ENCODE measurements around the gene TMEM171.

Gene TMEM171

GRCh38 chr5:73153513-73153912 is 33.1 kb downstream of the TMEM171 start:
- no peak for DNase-seq

GRCh38 chr5:73154208-73155006 is 34.0 kb downstream of the TMEM171 start:
- DNase-seq: no peak

GRCh38 chr5:73155271-73156222 is 35.2 kb downstream of the TMEM171 start:
- DNase-seq: no peak

- DNase-seq: no peak
Measured at GRCh38 chr5:73157414-73158303, 37.3 kb downstream of the TMEM171 start.

GRCh38 chr5:73158313-73158712 is 37.9 kb downstream of the TMEM171 start:
- no peak for DNase-seq

- DNase-seq: peak; percentile 80
Measured at GRCh38 chr5:73160239-73160671, 39.9 kb downstream of the TMEM171 start.

- no peak for DNase-seq
Measured at GRCh38 chr5:73170522-73170921, 50.1 kb downstream of the TMEM171 start.

- DNase-seq: no peak
Measured at GRCh38 chr5:73171495-73171894, 51.1 kb downstream of the TMEM171 start.

GRCh38 chr5:73172951-73173350 is 52.6 kb downstream of the TMEM171 start, which contains the start of gene TMEM174:
TSS of gene TMEM174 (plus strand) at chr5:73173193. CDS start at chr5:73173244, 51 bp downstream.
- no peak for DNase-seq

GRCh38 chr5:73174100-73174815 is 53.9 kb downstream of the TMEM171 start:
- DNase-seq: no peak

GRCh38 chr5:73176250-73176649 is 55.9 kb downstream of the TMEM171 start:
- no peak for DNase-seq

- DNase-seq: no peak
Measured at GRCh38 chr5:73178265-73178664, 57.9 kb downstream of the TMEM171 start.

GRCh38 chr5:73179730-73180129 is 59.4 kb downstream of the TMEM171 start:
- DNase-seq: no peak

GRCh38 chr5:73180566-73180965 is 60.2 kb downstream of the TMEM171 start:
- DNase-seq: no peak

Data from stimulated activated CD8-positive, alpha-beta memory T cell treated with anti-CD3 and anti-CD28 coated beads, Interleukin-4, amount 100 ng/mL, for 48 hours (primary cell).